ENCODE measurements around the gene RIT2.

GRCh38 chr18:42860548-42860947 lies 254.9 kb downstream of the RIT2 start:
- TF ChIP-seq POLR2A (IDR thresholded peaks at IDR 0.05) (no peak), CTCF (IDR thresholded peaks at IDR 0.05) (no peak)
